Esophagus muscularis mucosa (tissue), 4 donors: ENCODE measurements around the gene MCM9. TPM values are rescaled to one million over a fixed set of nuclear protein-coding genes. Genes with fewer than 3 reads are reported as not detected.

Experiments used
- DNase-seq: peaks from one replicate; pipeline ENCODE4 v3.0.0-alpha.2; 2017; ENCODE audit errors: extremely low spot score
- H3K27ac ChIP-seq, 4 donors: fragments of 200-600 bp; sonication (generic); replicated peaks in 1 of 4; 1 replicate in 3 of 4; 2 replicates in 1 of 4; pipeline ENCODE4 v1.5.1; 2016 to 2019; ENCODE audit warnings: mild to moderate bottlenecking in 1 of 4
- H3K27me3 ChIP-seq, 4 donors: fragments of 200-600 bp; sonication (generic); one replicate each; pipeline versions ENCODE4 v1.5.1 to v1.6.0; 2016 to 2019
- H3K36me3 ChIP-seq, 4 donors: fragments of 200-600 bp; sonication (generic); one replicate each; pipeline ENCODE4 v1.5.1; 2016 to 2019
- H3K4me1 ChIP-seq, 4 donors: fragments of 200-600 bp; sonication (generic); one replicate each; pipeline ENCODE4 v1.5.1; 2016 to 2019
- H3K4me3 ChIP-seq, 4 donors: fragments of 200-600 bp; sonication (generic); 1 replicate in 2 of 4; 2 replicates in 2 of 4; pipeline ENCODE4 v1.5.1; 2016 to 2019; ENCODE audit warnings: mild to moderate bottlenecking in 4 of 4, moderate library complexity in 1 of 4
- H3K9me3 ChIP-seq, 4 donors: fragments of 200-600 bp; sonication (generic); 1 replicate in 3 of 4; 2 replicates in 1 of 4; pipeline ENCODE4 v1.5.1; 2016 to 2019
- EP300 ChIP-seq: sonication (generic); formaldehyde crosslinking; IDR thresholded peaks from one replicate; pipeline ENCODE4 v1.6.1; 2017; ENCODE audit warnings: antibody characterized with exemption
- POLR2A ChIP-seq: fragments of 450-650 bp; IDR thresholded peaks from one replicate; pipeline ENCODE4 v1.6.1; 2017; ENCODE audit warnings: antibody characterized with exemption, moderate library complexity, mild to moderate bottlenecking, low read depth
- POLR2AphosphoS5 ChIP-seq, 2 donors: sonication (generic); formaldehyde crosslinking; IDR thresholded peaks; one replicate each; pipeline ENCODE4 v1.6.1; 2017; ENCODE audit warnings: antibody characterized with exemption in 2 of 2
- WGBS: methylation state at CpG from one replicate; pipeline ENCODE4 v1.1.5; 2018; 5-methylcytosine and 5-hydroxymethylcytosine counted together
- intact Hi-C: fragments of 100-400 bp; cut with DNase I; formaldehyde crosslinking; loops from one replicate; pipeline ENCODE4 v1.15.1; 2023
- total RNA-seq, 4 donors: library from RNA; depleted of rRNA; stranded (reverse); fragments of >200 nt; gene quantifications; one replicate each; pipeline versions ENCODE4 v1.1.0 to v1.2.1, GENCODE V29; 2016
- TF ChIP-seq, protein P1 (sequence below), 3 experiments: fragments of 200-600 bp in 2 of 3; fragments of 450-650 bp in 1 of 3; sonication (generic) in 2 of 3; IDR thresholded peaks; one replicate each; pipeline ENCODE4 v1.5.1; 2017 to 2019; ENCODE audit warnings: antibody characterized with exemption in 3 of 3, mild to moderate bottlenecking in 2 of 3, moderate library complexity in 1 of 3

Gene MCM9
- total RNA-seq, 4 donors from 2014 or later: 10.8 to 18.1 (median 11.3) TPM

DNA sequence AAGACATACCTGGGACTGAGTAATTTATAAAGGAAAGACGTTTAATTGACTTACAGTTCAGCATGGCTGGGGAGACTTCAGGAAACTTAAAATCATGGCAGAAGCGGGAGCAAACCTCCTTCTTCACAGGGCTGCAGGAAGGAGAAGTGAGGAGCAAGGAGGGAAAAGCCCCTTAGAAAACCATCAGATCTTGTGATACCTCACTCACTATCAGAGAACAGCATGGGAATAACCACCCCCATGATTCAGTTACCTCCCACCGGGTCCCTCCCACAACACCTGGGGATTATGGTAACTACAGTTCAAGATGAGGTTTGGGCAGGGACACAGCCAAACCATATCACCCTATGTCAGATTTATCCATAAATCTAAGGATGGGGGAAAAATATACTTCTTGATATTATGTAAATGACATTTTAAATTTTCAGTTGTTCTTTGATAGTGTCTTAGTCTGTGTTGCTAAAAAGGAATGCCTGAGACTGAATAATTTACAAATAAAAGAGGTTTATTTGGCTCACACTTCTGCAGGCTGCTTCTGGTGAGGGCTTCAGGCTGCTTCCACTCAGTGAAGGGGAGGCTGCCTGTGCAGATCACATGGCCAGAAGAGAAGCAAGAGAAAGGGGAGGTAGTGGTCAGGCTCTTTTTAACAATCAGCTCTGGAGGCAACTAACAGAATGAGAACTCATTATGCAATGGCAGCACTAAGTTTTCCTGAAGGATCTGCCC is 1.2 kb upstream of the MCM9 start:
- WGBS: 88% methylated on average over 3 of the region's 3 CpGs
- peaks cover 0 to 25% (median 17%) of the 10 kb centered on the region in 4 donors for H3K4me1 ChIP-seq
- peaks cover 3 to 5% (median 4%) of the 10 kb centered on the region in 4 donors for H3K36me3 ChIP-seq
- H3K4me3 ChIP-seq: no peak overlapping the region
- H3K27ac ChIP-seq: peak overlapping the region in 1 of 4 donors; percentile 94
- TF ChIP-seq, protein P1, sequence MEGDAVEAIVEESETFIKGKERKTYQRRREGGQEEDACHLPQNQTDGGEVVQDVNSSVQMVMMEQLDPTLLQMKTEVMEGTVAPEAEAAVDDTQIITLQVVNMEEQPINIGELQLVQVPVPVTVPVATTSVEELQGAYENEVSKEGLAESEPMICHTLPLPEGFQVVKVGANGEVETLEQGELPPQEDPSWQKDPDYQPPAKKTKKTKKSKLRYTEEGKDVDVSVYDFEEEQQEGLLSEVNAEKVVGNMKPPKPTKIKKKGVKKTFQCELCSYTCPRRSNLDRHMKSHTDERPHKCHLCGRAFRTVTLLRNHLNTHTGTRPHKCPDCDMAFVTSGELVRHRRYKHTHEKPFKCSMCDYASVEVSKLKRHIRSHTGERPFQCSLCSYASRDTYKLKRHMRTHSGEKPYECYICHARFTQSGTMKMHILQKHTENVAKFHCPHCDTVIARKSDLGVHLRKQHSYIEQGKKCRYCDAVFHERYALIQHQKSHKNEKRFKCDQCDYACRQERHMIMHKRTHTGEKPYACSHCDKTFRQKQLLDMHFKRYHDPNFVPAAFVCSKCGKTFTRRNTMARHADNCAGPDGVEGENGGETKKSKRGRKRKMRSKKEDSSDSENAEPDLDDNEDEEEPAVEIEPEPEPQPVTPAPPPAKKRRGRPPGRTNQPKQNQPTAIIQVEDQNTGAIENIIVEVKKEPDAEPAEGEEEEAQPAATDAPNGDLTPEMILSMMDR (IDR thresholded peaks at IDR 0.05): no peak
- TF ChIP-seq EP300: no peak
- no peak for TF ChIP-seq POLR2AphosphoS5 (IDR thresholded peaks at IDR 0.05)
- TF ChIP-seq POLR2A: no peak
- DNase-seq: no peak
- intact Hi-C loops: loop anchor here (2.0 kb wide), 1 partner anchor 41 kb away; the partner anchor contains the start of gene ASF1A
- no peaks in the 10 kb centered on the region for H3K27me3 ChIP-seq
- H3K9me3 ChIP-seq: no peaks in the 10 kb centered on the region

DNA sequence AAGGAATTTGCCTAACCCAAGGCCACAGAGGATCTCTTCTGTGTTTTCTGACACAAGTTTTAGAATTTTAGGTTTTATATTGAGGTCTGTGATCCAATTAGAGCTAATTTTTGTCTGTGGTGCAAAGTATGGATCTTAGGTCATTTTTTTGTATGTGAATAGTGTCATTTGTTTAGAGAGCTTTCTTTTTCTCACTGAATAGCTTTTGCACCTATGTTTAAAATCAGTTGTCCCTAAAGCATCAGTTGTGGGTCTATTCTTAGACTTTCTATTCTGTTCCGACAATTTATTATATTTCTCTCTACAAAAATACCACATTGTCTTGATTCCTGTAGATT is 341 bp upstream of the MCM9 start:
- no peak for TF ChIP-seq EP300
- TF ChIP-seq POLR2A: no peak
- no peak for TF ChIP-seq POLR2AphosphoS5 (IDR thresholded peaks at IDR 0.05)
- TF ChIP-seq, protein P1 (IDR thresholded peaks at IDR 0.05): no peak
- H3K36me3 ChIP-seq: peaks cover 5 to 12% (median 9%) of the 10 kb centered on the region in 4 donors
- intact Hi-C loops: loop anchor here (2.0 kb wide), 1 partner anchor 40 kb away; the partner anchor contains the start of gene ASF1A
- H3K4me3 ChIP-seq: peak overlapping the region; percentile 64 to 90 (median 86)
- DNase-seq: no peak
- peaks cover 0 to 25% (median 17%) of the 10 kb centered on the region in 4 donors for H3K4me1 ChIP-seq
- peak overlapping the region; percentile 91 to 96 (median 94) for H3K27ac ChIP-seq
- WGBS: 23% methylated on average over 1 of the region's 1 CpG
- no peaks in the 10 kb centered on the region for H3K9me3 ChIP-seq
- H3K27me3 ChIP-seq: no peaks in the 10 kb centered on the region

DNA sequence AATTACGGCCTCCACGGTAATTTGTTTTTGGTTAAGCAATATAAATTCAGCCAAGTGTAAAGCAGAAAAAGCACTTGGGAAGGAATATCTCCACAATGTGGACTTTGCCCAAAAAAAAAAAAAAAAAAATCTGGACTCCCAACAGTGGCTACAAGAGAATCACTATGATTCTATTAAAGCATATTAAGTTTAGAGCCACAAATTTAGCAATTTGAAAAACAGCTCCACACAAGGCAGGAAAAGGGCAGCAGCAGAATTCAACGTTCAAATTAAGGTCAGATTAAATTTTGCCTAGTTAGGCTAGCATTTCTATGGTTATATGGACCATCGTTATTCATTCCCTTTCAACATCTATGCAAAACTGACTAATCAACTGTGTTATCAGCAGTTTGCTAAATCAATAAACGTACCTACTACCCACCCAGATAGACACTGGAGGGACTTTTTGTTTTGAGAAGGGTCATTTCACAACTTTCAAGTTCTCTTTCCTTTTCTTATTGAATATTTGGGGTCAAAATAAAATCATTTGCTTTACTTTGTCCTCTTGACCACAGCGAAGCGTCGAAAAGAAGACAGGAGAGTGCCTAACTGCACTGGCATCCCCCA is 1.0 kb downstream of the MCM9 start:
- peak overlapping the region; percentile 91 to 96 (median 94) for H3K27ac ChIP-seq
- intact Hi-C loops: loop anchor here (2.0 kb wide), 1 partner anchor 39 kb away; the partner anchor contains the start of gene ASF1A
- 22% methylated on average over 8 of the region's 8 CpGs for WGBS
- peak overlapping the region; percentile 64 to 90 (median 86) for H3K4me3 ChIP-seq
- no peak for DNase-seq
- no peaks in the 10 kb centered on the region for H3K27me3 ChIP-seq
- peaks cover 0 to 25% (median 17%) of the 10 kb centered on the region in 4 donors for H3K4me1 ChIP-seq
- no peaks in the 10 kb centered on the region for H3K9me3 ChIP-seq
- TF ChIP-seq POLR2AphosphoS5 (IDR thresholded peaks at IDR 0.05) (no peak), EP300 (no peak), POLR2A (no peak)
- TF ChIP-seq, protein P1 (IDR thresholded peaks at IDR 0.05): no peak
- peaks cover 5 to 24% (median 13%) of the 10 kb centered on the region in 4 donors for H3K36me3 ChIP-seq

DNA sequence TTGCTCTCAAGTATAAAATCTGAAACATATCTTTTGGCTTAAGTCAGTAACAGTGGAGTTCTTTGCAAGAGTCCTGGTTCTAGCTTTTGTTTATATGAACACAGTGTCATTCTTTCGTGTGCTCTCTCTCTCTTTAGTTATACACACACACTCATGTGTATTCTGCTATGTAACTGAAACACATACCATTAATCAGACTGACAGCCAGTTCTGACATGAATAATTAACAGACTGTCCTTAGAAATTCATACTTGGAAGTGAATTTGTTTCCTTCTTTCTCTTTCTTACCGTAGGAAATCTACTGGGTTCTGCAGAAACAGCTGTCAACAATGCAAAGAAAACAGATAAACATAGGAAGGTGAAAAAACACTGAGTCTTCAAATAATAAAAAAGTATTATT is 2.5 kb downstream of the MCM9 start:
- 42% methylated on average over 2 of the region's 2 CpGs for WGBS
- TF ChIP-seq EP300 (no peak), POLR2A (no peak)
- TF ChIP-seq, protein P1 (IDR thresholded peaks at IDR 0.05): no peak
- Histone ChIP-seq H3K9me3 (no peaks in the 10 kb centered on the region), H3K27me3 (no peaks in the 10 kb centered on the region), H3K4me1 (peaks cover 0 to 25% (median 17%) of the 10 kb centered on the region in 4 donors), H3K4me3 (no peak overlapping the region), H3K27ac (no peak overlapping the region), H3K36me3 (peaks cover 9 to 40% (median 27%) of the 10 kb centered on the region in 4 donors)
- no peak for DNase-seq
- intact Hi-C loops: no loop called here
